WTC11 (cell line): ENCODE measurements around the gene IKBKE. TPM values are rescaled to one million over a fixed set of nuclear protein-coding genes. Genes with fewer than 3 reads are reported as not detected.
"Not testable (repeated sequence)": the region's sequence is repeated elsewhere in the genome, so short reads cannot be mapped to it uniquely, and the experiment has no call there.

ENCODE experiments used
- ATAC-seq: fragments of 200-7000 bp; cut with Tn5 transposase; 2 replicates; pipeline ENCODE4 v1.10.0; 2021; ENCODE audit warnings: mild to moderate bottlenecking, moderate library complexity
- CTCF ChIA-PET: fragments of 300-600 bp; sonication (Branson Sonifier 250); formaldehyde crosslinking; loops from one replicate; lab custom pipeline; 2021; ENCODE audit warnings: antibody characterized with exemption; lab: Charles Lee
- POLR2A ChIA-PET: fragments of 350-600 bp; sonication (Branson Sonifier 250); formaldehyde crosslinking; loops from one replicate; lab custom pipeline; 2021; ENCODE audit warnings: antibody characterized with exemption; lab: Charles Lee
- DNase-seq: peaks from one replicate; pipeline ENCODE4 v3.0.0; 2021; ENCODE audit warnings: low spot score
- H3K27ac Mint-ChIP-seq: 2 replicates; pipeline ENCODE4 v1.8.0; 2021; ENCODE audit warnings: mixed read lengths
- H3K27me3 Mint-ChIP-seq: 2 replicates; pipeline ENCODE4 v1.8.0; 2021; ENCODE audit warnings: low read depth, mild to moderate bottlenecking, moderate library complexity, mixed read lengths
- H3K36me3 Mint-ChIP-seq: 2 replicates; pipeline ENCODE4 v1.8.0; 2021; ENCODE audit warnings: mixed read lengths
- H3K4me1 Mint-ChIP-seq: 2 replicates; pipeline ENCODE4 v1.8.0; 2022; ENCODE audit warnings: mixed read lengths
- H3K4me3 Mint-ChIP-seq: 2 replicates; pipeline ENCODE4 v1.8.0; 2021; ENCODE audit warnings: mild to moderate bottlenecking, moderate library complexity, mixed read lengths
- H3K9me3 Mint-ChIP-seq: 2 replicates; pipeline ENCODE4 v1.8.0; 2021; ENCODE audit warnings: mixed read lengths
- ATF1 ChIP-seq: sonication (generic); formaldehyde crosslinking; IDR thresholded peaks from 2 replicates; pipeline ENCODE4 v1.8.1; 2023; ENCODE audit warnings: mild to moderate bottlenecking, moderate library complexity, missing genetic modification reagents
- CTCF ChIP-seq: fragments of 200-600 bp; IDR thresholded peaks from 2 replicates; pipeline ENCODE4 v1.8.0; 2022; ENCODE audit warnings: antibody characterized with exemption
- GRHL2 ChIP-seq: fragments of 250-450 bp; sonication (Bioruptor Pico); IDR thresholded peaks from 2 replicates; pipeline ENCODE4 v1.8.0; 2022; ENCODE audit warnings: mild to moderate bottlenecking, moderate library complexity; ENCODE audit not compliant: insufficient replicate concordance, severe bottlenecking
- JUN ChIP-seq: sonication (generic); formaldehyde crosslinking; IDR thresholded peaks from 2 replicates; pipeline ENCODE4 v1.8.0; 2023; ENCODE audit warnings: mild to moderate bottlenecking, missing genetic modification reagents
- OVOL2 ChIP-seq: fragments of 250-450 bp; sonication (Bioruptor Pico); IDR thresholded peaks from 2 replicates; pipeline ENCODE4 v1.9.0; 2021; ENCODE audit warnings: mild to moderate bottlenecking, borderline replicate concordance
- SP1 ChIP-seq: sonication (generic); formaldehyde crosslinking; conservative IDR thresholded peaks from 2 replicates; pipeline ENCODE4 v1.8.1; 2022; ENCODE audit warnings: missing genetic modification reagents
- ZBTB21 ChIP-seq: sonication (generic); formaldehyde crosslinking; IDR thresholded peaks from 2 replicates; pipeline ENCODE4 v1.8.1; 2023; ENCODE audit warnings: mild to moderate bottlenecking, missing genetic modification reagents, borderline replicate concordance
- ZNF232 ChIP-seq: sonication (generic); formaldehyde crosslinking; IDR thresholded peaks from 2 replicates; pipeline ENCODE4 v1.8.0; 2022; ENCODE audit warnings: mild to moderate bottlenecking, missing genetic modification reagents
- ZNF512 ChIP-seq: sonication (generic); formaldehyde crosslinking; IDR thresholded peaks from 2 replicates; pipeline ENCODE4 v1.8.1; 2022; ENCODE audit warnings: missing genetic modification reagents, borderline replicate concordance
- total RNA-seq: library from RNA; stranded (reverse); gene quantifications from 3 replicates; pipeline ENCODE4 v1.2.3, GENCODE V29; 2021
- TF ChIP-seq, protein P1 (sequence below): sonication (generic); formaldehyde crosslinking; IDR thresholded peaks from 2 replicates; pipeline ENCODE4 v1.8.1; 2023; ENCODE audit warnings: mild to moderate bottlenecking, missing genetic modification reagents, borderline replicate concordance
- TF ChIP-seq, protein P2 (sequence below): sonication (generic); formaldehyde crosslinking; IDR thresholded peaks from 2 replicates; pipeline ENCODE4 v1.8.0; 2022; ENCODE audit warnings: mild to moderate bottlenecking, missing genetic modification reagents
- TF ChIP-seq, protein P3 (sequence below): sonication (generic); formaldehyde crosslinking; IDR thresholded peaks from 2 replicates; pipeline ENCODE4 v1.8.1; 2023; ENCODE audit warnings: mild to moderate bottlenecking, missing genetic modification reagents

IKBKE gene
- total RNA-seq, 1 experiment from 2014 or later = 8.1 TPM

DNA sequence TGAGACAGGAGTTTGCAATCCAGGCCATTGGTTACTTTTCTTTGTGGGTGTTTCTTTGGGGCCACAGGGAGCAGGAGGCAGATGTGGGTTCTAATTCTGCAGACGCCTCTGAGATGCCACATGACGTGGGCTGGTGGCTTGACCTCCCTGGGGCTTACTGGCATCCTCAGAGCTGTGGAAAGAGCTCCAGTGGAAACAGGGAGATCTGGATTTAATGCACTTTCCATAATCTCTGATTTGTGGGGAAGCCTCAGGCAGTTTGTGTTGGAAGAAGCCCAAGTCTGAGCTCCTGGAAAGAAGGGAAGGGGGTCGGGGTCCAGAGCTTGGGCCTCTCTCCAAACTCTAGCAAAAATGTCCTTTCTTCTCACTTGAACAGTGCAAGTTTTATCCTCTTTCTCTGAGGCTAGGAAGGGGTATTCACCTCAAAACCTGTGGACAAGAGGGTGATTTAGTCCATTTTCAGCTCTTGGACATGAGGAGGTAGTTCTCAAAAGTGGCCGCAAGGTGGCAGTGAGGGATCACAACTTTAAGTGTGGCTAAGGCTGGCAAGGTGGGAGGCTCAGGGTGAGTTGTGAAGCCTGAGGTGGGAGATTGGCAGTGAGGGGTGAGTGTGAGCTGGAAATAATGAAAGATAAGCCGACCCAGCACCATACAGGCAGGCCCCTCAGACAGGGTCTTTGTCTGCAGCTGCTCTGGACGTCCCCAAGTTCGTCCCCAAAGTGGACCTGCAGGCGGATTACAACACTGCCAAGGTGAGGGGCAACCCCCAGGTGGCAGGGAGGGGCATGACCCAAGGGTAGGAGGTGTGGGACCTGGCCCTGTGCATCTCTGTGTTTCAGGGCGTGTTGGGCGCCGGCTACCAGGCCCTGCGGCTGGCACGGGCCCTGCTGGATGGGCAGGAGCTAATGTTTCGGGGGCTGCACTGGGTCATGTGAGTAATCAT is 9.2 kb downstream of the IKBKE start:
- peaks cover 14% of the 10 kb centered on the region for H3K36me3 Mint-ChIP-seq
- no peak overlapping the region for H3K27ac Mint-ChIP-seq
- no peaks in the 10 kb centered on the region for H3K9me3 Mint-ChIP-seq
- CTCF ChIA-PET = interaction anchor here (0.5 to 4.1 kb wide), 47 partner anchors 9 to 495 kb away, joined by 3 to 90 read pairs (median 7); partner anchors contain the start of genes DYRK3, EIF2D, IKBKE and RASSF5
- no peaks in the 10 kb centered on the region for H3K27me3 Mint-ChIP-seq
- peak; percentile 89 for ATAC-seq
- POLR2A ChIA-PET = interaction anchor here (0.8 to 1.2 kb wide), 2 partner anchors 9 to 14 kb away, joined by 3 read pairs; partner anchors contain the start of gene IKBKE
- DNase-seq = peak; percentile 76
- H3K4me1 Mint-ChIP-seq = peaks cover 4% of the 10 kb centered on the region
- TF ChIP-seq CTCF (peak; percentile 70), ZNF232 (CRISPR knock-in tag) (no peak)
- H3K4me3 Mint-ChIP-seq = no peak overlapping the region

DNA sequence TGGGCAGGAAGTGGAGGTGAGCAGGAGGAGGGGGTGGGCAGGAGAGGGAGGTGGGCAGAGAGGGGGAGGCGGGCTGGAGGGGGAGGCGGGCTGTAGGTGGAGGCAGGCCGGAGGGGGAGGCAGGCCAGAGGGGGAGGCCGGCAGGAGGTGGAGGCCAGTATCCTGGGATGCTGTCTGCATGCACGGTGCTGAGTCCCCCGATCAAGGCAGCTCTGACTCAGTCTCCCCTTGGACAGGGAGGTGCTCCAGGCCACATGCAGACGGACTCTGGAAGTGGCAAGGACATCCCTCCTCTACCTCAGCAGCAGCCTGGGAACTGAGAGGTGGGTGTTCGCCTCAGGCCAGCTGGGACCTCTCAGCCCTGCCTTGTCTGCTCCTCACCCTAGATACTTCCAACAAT is 9.9 kb downstream of the IKBKE start:
- ATAC-seq = no peak
- ChIA-PET CTCF (interaction anchor here (0.9 to 4.1 kb wide), 36 partner anchors 9 to 432 kb away, joined by 3 to 90 read pairs (median 8); partner anchors contain the start of genes DYRK3, EIF2D, IKBKE and RASSF5), POLR2A (interaction anchor here (1.2 kb wide), 1 partner anchor 15 kb away, joined by 3 read pairs; no protein-coding TSS in a partner anchor)
- no peak for DNase-seq
- Mint-ChIP-seq H3K9me3 (no peaks in the 10 kb centered on the region), H3K4me1 (peaks cover 4% of the 10 kb centered on the region), H3K27me3 (no peaks in the 10 kb centered on the region), H3K36me3 (peaks cover 10% of the 10 kb centered on the region), H3K4me3 (no peak overlapping the region), H3K27ac (no peak overlapping the region)
- TF ChIP-seq, protein P1, sequence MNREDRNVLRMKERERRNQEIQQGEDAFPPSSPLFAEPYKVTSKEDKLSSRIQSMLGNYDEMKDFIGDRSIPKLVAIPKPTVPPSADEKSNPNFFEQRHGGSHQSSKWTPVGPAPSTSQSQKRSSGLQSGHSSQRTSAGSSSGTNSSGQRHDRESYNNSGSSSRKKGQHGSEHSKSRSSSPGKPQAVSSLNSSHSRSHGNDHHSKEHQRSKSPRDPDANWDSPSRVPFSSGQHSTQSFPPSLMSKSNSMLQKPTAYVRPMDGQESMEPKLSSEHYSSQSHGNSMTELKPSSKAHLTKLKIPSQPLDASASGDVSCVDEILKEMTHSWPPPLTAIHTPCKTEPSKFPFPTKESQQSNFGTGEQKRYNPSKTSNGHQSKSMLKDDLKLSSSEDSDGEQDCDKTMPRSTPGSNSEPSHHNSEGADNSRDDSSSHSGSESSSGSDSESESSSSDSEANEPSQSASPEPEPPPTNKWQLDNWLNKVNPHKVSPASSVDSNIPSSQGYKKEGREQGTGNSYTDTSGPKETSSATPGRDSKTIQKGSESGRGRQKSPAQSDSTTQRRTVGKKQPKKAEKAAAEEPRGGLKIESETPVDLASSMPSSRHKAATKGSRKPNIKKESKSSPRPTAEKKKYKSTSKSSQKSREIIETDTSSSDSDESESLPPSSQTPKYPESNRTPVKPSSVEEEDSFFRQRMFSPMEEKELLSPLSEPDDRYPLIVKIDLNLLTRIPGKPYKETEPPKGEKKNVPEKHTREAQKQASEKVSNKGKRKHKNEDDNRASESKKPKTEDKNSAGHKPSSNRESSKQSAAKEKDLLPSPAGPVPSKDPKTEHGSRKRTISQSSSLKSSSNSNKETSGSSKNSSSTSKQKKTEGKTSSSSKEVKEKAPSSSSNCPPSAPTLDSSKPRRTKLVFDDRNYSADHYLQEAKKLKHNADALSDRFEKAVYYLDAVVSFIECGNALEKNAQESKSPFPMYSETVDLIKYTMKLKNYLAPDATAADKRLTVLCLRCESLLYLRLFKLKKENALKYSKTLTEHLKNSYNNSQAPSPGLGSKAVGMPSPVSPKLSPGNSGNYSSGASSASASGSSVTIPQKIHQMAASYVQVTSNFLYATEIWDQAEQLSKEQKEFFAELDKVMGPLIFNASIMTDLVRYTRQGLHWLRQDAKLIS (CRISPR knock-in tag) = no peak

GRCh38 chr1:206482611-206483010 is 12.3 kb downstream of the IKBKE start:
- Mint-ChIP-seq H3K36me3 (peaks cover 4% of the 10 kb centered on the region), H3K27ac (no peak overlapping the region), H3K27me3 (no peaks in the 10 kb centered on the region), H3K4me3 (no peak overlapping the region), H3K4me1 (peaks cover 4% of the 10 kb centered on the region), H3K9me3 (no peaks in the 10 kb centered on the region)
- CTCF ChIA-PET = interaction anchor here (1.1 to 4.1 kb wide), 2 partner anchors 12 to 499 kb away, joined by 3 to 90 read pairs; partner anchors contain the start of gene IKBKE
- no peak for DNase-seq
- ATAC-seq = no peak
- POLR2A ChIA-PET = no interaction called here
- no peak for TF ChIP-seq JUN (CRISPR knock-in tag)

DNA sequence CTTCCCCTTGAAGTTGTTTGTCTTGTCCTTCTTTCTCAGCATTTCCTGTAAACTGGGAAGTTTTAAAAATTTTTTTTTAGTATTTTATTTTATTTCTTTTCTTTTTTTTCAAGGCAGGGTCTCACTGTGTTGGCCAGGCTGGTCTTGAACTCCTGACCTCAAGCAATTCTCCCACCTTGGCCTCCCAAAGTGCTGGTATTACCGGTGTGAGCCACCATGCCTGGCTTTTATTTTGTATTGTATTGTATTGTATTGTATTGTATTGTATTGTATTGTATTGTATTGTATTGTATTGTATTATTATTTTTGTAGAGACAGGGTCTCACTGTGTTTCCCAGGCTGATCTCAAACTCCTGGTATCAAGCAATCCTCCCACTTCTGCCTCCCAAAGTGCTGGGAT is 13.6 kb downstream of the IKBKE start:
- H3K27me3 Mint-ChIP-seq, H3K4me3 Mint-ChIP-seq, POLR2A ChIA-PET, H3K4me1 Mint-ChIP-seq, DNase-seq, H3K9me3 Mint-ChIP-seq, H3K36me3 Mint-ChIP-seq, H3K27ac Mint-ChIP-seq, CTCF ChIA-PET, ATAC-seq: not testable (repeated sequence)

GRCh38 chr1:206484901-206485300 is 14.6 kb downstream of the IKBKE start:
- TF ChIP-seq SP1 (CRISPR knock-in tag) = no peak
- no peak for TF ChIP-seq GRHL2 (CRISPR knock-in tag)
- no peak for TF ChIP-seq ATF1
- TF ChIP-seq, protein P2, sequence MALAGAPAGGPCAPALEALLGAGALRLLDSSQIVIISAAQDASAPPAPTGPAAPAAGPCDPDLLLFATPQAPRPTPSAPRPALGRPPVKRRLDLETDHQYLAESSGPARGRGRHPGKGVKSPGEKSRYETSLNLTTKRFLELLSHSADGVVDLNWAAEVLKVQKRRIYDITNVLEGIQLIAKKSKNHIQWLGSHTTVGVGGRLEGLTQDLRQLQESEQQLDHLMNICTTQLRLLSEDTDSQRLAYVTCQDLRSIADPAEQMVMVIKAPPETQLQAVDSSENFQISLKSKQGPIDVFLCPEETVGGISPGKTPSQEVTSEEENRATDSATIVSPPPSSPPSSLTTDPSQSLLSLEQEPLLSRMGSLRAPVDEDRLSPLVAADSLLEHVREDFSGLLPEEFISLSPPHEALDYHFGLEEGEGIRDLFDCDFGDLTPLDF = no peak
- TF ChIP-seq, protein P3, sequence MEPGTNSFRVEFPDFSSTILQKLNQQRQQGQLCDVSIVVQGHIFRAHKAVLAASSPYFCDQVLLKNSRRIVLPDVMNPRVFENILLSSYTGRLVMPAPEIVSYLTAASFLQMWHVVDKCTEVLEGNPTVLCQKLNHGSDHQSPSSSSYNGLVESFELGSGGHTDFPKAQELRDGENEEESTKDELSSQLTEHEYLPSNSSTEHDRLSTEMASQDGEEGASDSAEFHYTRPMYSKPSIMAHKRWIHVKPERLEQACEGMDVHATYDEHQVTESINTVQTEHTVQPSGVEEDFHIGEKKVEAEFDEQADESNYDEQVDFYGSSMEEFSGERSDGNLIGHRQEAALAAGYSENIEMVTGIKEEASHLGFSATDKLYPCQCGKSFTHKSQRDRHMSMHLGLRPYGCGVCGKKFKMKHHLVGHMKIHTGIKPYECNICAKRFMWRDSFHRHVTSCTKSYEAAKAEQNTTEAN = no peak
- no peak for TF ChIP-seq ZNF512 (CRISPR knock-in tag)
- TF ChIP-seq OVOL2 (CRISPR knock-in tag) = no peak
- TF ChIP-seq ZBTB21 (CRISPR knock-in tag) = no peak
- ChIA-PET POLR2A (no interaction called here), CTCF (no interaction called here)
- DNase-seq (no peak), ATAC-seq (no peak)
- no peak overlapping the region for H3K4me3 Mint-ChIP-seq
- no peaks in the 10 kb centered on the region for H3K27me3 Mint-ChIP-seq
- no peaks in the 10 kb centered on the region for H3K9me3 Mint-ChIP-seq
- no peak overlapping the region for H3K27ac Mint-ChIP-seq
- H3K4me1 Mint-ChIP-seq = no peaks in the 10 kb centered on the region
- no peaks in the 10 kb centered on the region for H3K36me3 Mint-ChIP-seq
